Measurements from ENCODE around the gene SHC3. TPM values are rescaled to one million over a fixed set of nuclear protein-coding genes. Genes with fewer than 3 reads are reported as not detected.

Gene SHC3
- total RNA-seq, 1 experiment from 2014 or later = 1.8 TPM

DNA sequence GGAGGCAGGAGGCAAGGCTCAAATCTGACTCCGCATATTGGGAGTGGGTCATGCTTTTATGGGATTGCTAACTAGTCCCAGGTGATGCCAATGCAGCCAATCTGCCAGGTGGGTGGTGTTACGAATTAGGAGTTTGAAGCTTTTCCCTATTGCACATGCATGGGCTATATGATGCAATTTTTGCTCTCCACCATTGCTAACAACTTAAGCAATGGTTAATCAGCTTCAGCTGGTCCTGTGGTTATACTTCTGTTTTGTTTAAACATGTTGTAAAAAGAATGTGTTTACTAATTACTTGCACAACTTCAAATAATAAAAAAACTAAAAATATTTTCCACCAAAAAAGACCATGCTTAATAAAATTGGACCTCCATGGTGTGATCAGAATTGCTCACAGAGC lies 55.7 kb downstream of the SHC3 start:
- H3K27me3 ChIP-seq (ENCODE audit: insufficient read depth, low read length) = no peaks in the 10 kb centered on the region
- H4K5ac ChIP-seq (ENCODE audit: insufficient read length, low read depth, low read length) = no peak overlapping the region
- H3K4me1 Mint-ChIP-seq = no peaks in the 10 kb centered on the region
- no peaks in the 10 kb centered on the region for H4K20me1 ChIP-seq (ENCODE audit: control insufficient read depth, insufficient read depth, insufficient read length)
- TF ChIP-seq, protein P1, sequence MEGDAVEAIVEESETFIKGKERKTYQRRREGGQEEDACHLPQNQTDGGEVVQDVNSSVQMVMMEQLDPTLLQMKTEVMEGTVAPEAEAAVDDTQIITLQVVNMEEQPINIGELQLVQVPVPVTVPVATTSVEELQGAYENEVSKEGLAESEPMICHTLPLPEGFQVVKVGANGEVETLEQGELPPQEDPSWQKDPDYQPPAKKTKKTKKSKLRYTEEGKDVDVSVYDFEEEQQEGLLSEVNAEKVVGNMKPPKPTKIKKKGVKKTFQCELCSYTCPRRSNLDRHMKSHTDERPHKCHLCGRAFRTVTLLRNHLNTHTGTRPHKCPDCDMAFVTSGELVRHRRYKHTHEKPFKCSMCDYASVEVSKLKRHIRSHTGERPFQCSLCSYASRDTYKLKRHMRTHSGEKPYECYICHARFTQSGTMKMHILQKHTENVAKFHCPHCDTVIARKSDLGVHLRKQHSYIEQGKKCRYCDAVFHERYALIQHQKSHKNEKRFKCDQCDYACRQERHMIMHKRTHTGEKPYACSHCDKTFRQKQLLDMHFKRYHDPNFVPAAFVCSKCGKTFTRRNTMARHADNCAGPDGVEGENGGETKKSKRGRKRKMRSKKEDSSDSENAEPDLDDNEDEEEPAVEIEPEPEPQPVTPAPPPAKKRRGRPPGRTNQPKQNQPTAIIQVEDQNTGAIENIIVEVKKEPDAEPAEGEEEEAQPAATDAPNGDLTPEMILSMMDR (conservative IDR thresholded peaks at IDR 0.05) = no peak
- no peaks in the 10 kb centered on the region for H3K79me1 ChIP-seq (ENCODE audit: insufficient read depth, low read depth, low read length, poor library complexity, severe bottlenecking)
- H3K27ac ChIP-seq (ENCODE audit: insufficient read length, low read depth, low read length) = no peak overlapping the region
- no peak overlapping the region for H3T11ph ChIP-seq (ENCODE audit: low read length)
- peaks cover 4 to 25% (median 5%) of the 10 kb centered on the region in 3 experiments; a peak in 6 of 7 replicates for H3K36me3 Mint-ChIP-seq (ENCODE audit: insufficient read depth in 1 of 3, low read depth in 3 of 3)
- no peaks in the 10 kb centered on the region for H3K4me1 ChIP-seq (ENCODE audit: insufficient read depth, low read length)
- no peak overlapping the region for H2BK15ac ChIP-seq (ENCODE audit: low read depth, low read length)
- H3K18ac ChIP-seq (ENCODE audit: insufficient read length, low read depth, low read length) = no peak overlapping the region
- no CpG with 5 or more reads among the region's 2 CpGs for WGBS (ENCODE audit: extremely low coverage, insufficient read length, low lambda C conversion rate)
- H2BK20ac ChIP-seq (ENCODE audit: low read depth, low read length, poor library complexity, severe bottlenecking) = no peak overlapping the region
- H3K23ac ChIP-seq (ENCODE audit: insufficient read length, low read depth, low read length) = no peak overlapping the region
- no peak overlapping the region for H2BK12ac ChIP-seq (ENCODE audit: insufficient read length, low read depth, low read length)
- no peak for DNase-seq
- H3K4me3 Mint-ChIP-seq = no peak overlapping the region
- H2AK5ac ChIP-seq (ENCODE audit: insufficient read length, low read length) = no peak overlapping the region
- no peaks in the 10 kb centered on the region for H3K23me2 ChIP-seq (ENCODE audit: insufficient read length, low read depth, low read length, poor library complexity, severe bottlenecking)
- no peak overlapping the region for H3K27ac Mint-ChIP-seq
- H3K27me3 Mint-ChIP-seq (ENCODE audit: low read depth) = no peaks in the 10 kb centered on the region
- H3K79me2 ChIP-seq (ENCODE audit: insufficient read depth, low read length) = no peaks in the 10 kb centered on the region
- no peak overlapping the region for H4K8ac ChIP-seq (replicated peaks; ENCODE audit: insufficient read length, low read depth, low read length)
- H3K9me3 ChIP-seq (ENCODE audit: control insufficient read depth, low read depth, low read length) = peaks cover 8% of the 10 kb centered on the region
- H4K91ac ChIP-seq (ENCODE audit: insufficient read length, low read depth, low read length) = no peak overlapping the region
- H3K14ac ChIP-seq (ENCODE audit: insufficient read depth, low read length) = no peak overlapping the region
- H2BK120ac ChIP-seq (ENCODE audit: low read depth, low read length, poor library complexity, severe bottlenecking) = no peak overlapping the region
- H3K56ac ChIP-seq (ENCODE audit: insufficient read length, low read depth, low read length) = no peak overlapping the region
- H2AFZ ChIP-seq (ENCODE audit: low read length) = no peak overlapping the region
- H2BK5ac ChIP-seq (ENCODE audit: insufficient read length, low read length) = no peak overlapping the region
- no peak overlapping the region for H3K4me2 ChIP-seq (ENCODE audit: insufficient read depth, insufficient read length, low read length)
- H3K9ac ChIP-seq (ENCODE audit: extremely low read depth, insufficient read length, low read length) = no peak overlapping the region
- peaks cover 20 to 29% of the 10 kb centered on the region in 2 experiments for H3K9me3 Mint-ChIP-seq
- H3K4ac ChIP-seq (ENCODE audit: low read depth, low read length) = no peak overlapping the region

Measured in H9 (cell line).